ENCODE measurements around the gene ZNF292. TPM values are rescaled to one million over a fixed set of nuclear protein-coding genes. Genes with fewer than 3 reads are reported as not detected.

Gene ZNF292
- total RNA-seq, 3 donors from 2014 or later (not counting 1 experiment from before 2014, with no cell fraction given) = 78.7 to 90.4 (median 89.4) TPM

GRCh38 chr6:87124074-87124473 is 31.3 kb upstream of the ZNF292 start:
- Mint-ChIP-seq H3K27ac (no peak overlapping the region), H3K4me3 (no peak overlapping the region), H3K4me1 (no peaks in the 10 kb centered on the region), H3K36me3 (no peaks in the 10 kb centered on the region), H3K9me3 (no peaks in the 10 kb centered on the region), H3K27me3 (ENCODE audit: low read depth in 2 of 2) (peaks cover 19 to 37% of the 10 kb centered on the region in 2 donors)
- 75% methylated on average over 1 of the region's 5 CpGs for WGBS (ENCODE audit: insufficient coverage)
- no peak overlapping the region for H3K27ac ChIP-seq (ENCODE audit: low read length)
- ATAC-seq (no peak), DNase-seq (no peak)
- intact Hi-C loops (cut with micrococcal nuclease) = no loop called here
- H3K4me3 ChIP-seq (ENCODE audit: low read length) = no peak overlapping the region
- no peaks in the 10 kb centered on the region for H3K36me3 ChIP-seq (ENCODE audit: control insufficient read depth, insufficient read depth, low read length)
- no peaks in the 10 kb centered on the region for H3K9me3 ChIP-seq (ENCODE audit: control insufficient read depth, insufficient read depth, low read length)
- TF ChIP-seq CTCF (IDR thresholded peaks at IDR 0.05) = no peak
- peaks cover 12% of the 10 kb centered on the region for H3K27me3 ChIP-seq (ENCODE audit: control insufficient read depth, insufficient read depth, low read length)
- H3K4me1 ChIP-seq (ENCODE audit: control insufficient read depth, insufficient read depth, low read length) = no peaks in the 10 kb centered on the region

GRCh38 chr6:87126501-87126900 is 28.9 kb upstream of the ZNF292 start:
- H3K9me3 Mint-ChIP-seq = no peaks in the 10 kb centered on the region
- Histone ChIP-seq H3K4me3 (ENCODE audit: low read length) (no peak overlapping the region), H3K4me1 (ENCODE audit: control insufficient read depth, insufficient read depth, low read length) (no peaks in the 10 kb centered on the region), H3K27ac (ENCODE audit: low read length) (no peak overlapping the region), H3K27me3 (ENCODE audit: control insufficient read depth, insufficient read depth, low read length) (peaks cover 12% of the 10 kb centered on the region), H3K36me3 (ENCODE audit: control insufficient read depth, insufficient read depth, low read length) (no peaks in the 10 kb centered on the region), H3K9me3 (ENCODE audit: control insufficient read depth, insufficient read depth, low read length) (no peaks in the 10 kb centered on the region)
- no peak overlapping the region for H3K27ac Mint-ChIP-seq
- no peaks in the 10 kb centered on the region for H3K36me3 Mint-ChIP-seq
- H3K4me3 Mint-ChIP-seq = no peak overlapping the region
- peaks cover 16 to 19% of the 10 kb centered on the region in 2 donors for H3K27me3 Mint-ChIP-seq (ENCODE audit: low read depth in 2 of 2)
- no peak for TF ChIP-seq CTCF (IDR thresholded peaks at IDR 0.05)
- intact Hi-C loops (cut with micrococcal nuclease) = no loop called here
- DNase-seq = no peak
- no peak for ATAC-seq
- WGBS (ENCODE audit: insufficient coverage) = no CpG with 5 or more reads among the region's 1 CpG
- no peaks in the 10 kb centered on the region for H3K4me1 Mint-ChIP-seq

- Histone ChIP-seq H3K4me1 (ENCODE audit: control insufficient read depth, insufficient read depth, low read length) (no peaks in the 10 kb centered on the region), H3K9me3 (ENCODE audit: control insufficient read depth, insufficient read depth, low read length) (no peaks in the 10 kb centered on the region), H3K4me3 (ENCODE audit: low read length) (no peak overlapping the region), H3K36me3 (ENCODE audit: control insufficient read depth, insufficient read depth, low read length) (no peaks in the 10 kb centered on the region), H3K27ac (ENCODE audit: low read length) (no peak overlapping the region), H3K27me3 (ENCODE audit: control insufficient read depth, insufficient read depth, low read length) (peaks cover 12% of the 10 kb centered on the region)
- Mint-ChIP-seq H3K36me3 (no peaks in the 10 kb centered on the region), H3K27me3 (ENCODE audit: low read depth in 2 of 2) (peaks cover 7 to 8% of the 10 kb centered on the region in 2 donors), H3K27ac (no peak overlapping the region), H3K4me1 (no peaks in the 10 kb centered on the region), H3K4me3 (no peak overlapping the region), H3K9me3 (no peaks in the 10 kb centered on the region)
- no peak for TF ChIP-seq CTCF (IDR thresholded peaks at IDR 0.05)
- intact Hi-C loops (cut with micrococcal nuclease) = no loop called here
- DNase-seq (no peak), ATAC-seq (peak in 1 of 3 donors; percentile 50)
- WGBS (ENCODE audit: insufficient coverage) = no CpG with 5 or more reads among the region's 2 CpGs
These were observed 27.6 kb upstream of the ZNF292 start for GRCh38 chr6:87127737-87128136.

- Histone ChIP-seq H3K27ac (ENCODE audit: low read length) (no peak overlapping the region), H3K4me3 (ENCODE audit: low read length) (no peak overlapping the region), H3K36me3 (ENCODE audit: control insufficient read depth, insufficient read depth, low read length) (no peaks in the 10 kb centered on the region), H3K4me1 (ENCODE audit: control insufficient read depth, insufficient read depth, low read length) (no peaks in the 10 kb centered on the region), H3K27me3 (ENCODE audit: control insufficient read depth, insufficient read depth, low read length) (peaks cover 2% of the 10 kb centered on the region), H3K9me3 (ENCODE audit: control insufficient read depth, insufficient read depth, low read length) (no peaks in the 10 kb centered on the region)
- Mint-ChIP-seq H3K4me3 (no peak overlapping the region), H3K27ac (no peak overlapping the region), H3K9me3 (no peaks in the 10 kb centered on the region), H3K36me3 (no peaks in the 10 kb centered on the region), H3K4me1 (peaks cover 0 to 5% of the 10 kb centered on the region in 2 donors), H3K27me3 (ENCODE audit: low read depth in 2 of 2) (peaks cover 17 to 19% of the 10 kb centered on the region in 2 donors)
- 11% methylated on average over 1 of the region's 1 CpG for WGBS (ENCODE audit: insufficient coverage)
- no peak for DNase-seq
- ATAC-seq = no peak
- intact Hi-C loops (cut with micrococcal nuclease) = loop anchor here (5.0 kb wide), 1 partner anchor 1735 kb away; no protein-coding TSS in a partner anchor
- TF ChIP-seq CTCF (IDR thresholded peaks at IDR 0.05) = no peak
These were observed 18.4 kb upstream of the ZNF292 start for GRCh38 chr6:87136963-87137362.

Measured in natural killer cell (primary cell).